K562 (cell line): ENCODE results near the gene KIF27. TPM values are rescaled to one million over a fixed set of nuclear protein-coding genes. Genes with fewer than 3 reads are reported as not detected.

Experiments used
- CBX1 ChIP-seq: sonication (generic); IDR thresholded peaks from 2 replicates; pipeline ENCODE4 v1.6.1; 2016; ENCODE audit warnings: antibody characterized with exemption, low read depth, mild to moderate bottlenecking
- CREM ChIP-seq: IDR thresholded peaks from 2 replicates; pipeline ENCODE4 v1.6.1; 2014; ENCODE audit warnings: antibody characterized with exemption, low read depth
- GATAD2B ChIP-seq: fragments of 450-650 bp; IDR thresholded peaks from 2 replicates; pipeline ENCODE4 v1.6.1; 2017; ENCODE audit warnings: mild to moderate bottlenecking, borderline replicate concordance
- NONO ChIP-seq, 2 experiments: fragments of 200-400 bp in 1 of 2; fragments of 450-650 bp in 1 of 2; formaldehyde crosslinking in 1 of 2; IDR thresholded peaks; 2 replicates each; pipeline ENCODE4 v1.6.1; 2017; ENCODE audit warnings: low read depth in 2 of 2, mild to moderate bottlenecking in 2 of 2, moderate library complexity in 2 of 2, low read length in 1 of 2
- PHF8 ChIP-seq: fragments of 200-600 bp; sonication (generic); IDR thresholded peaks from 2 replicates; pipeline ENCODE4 v1.6.1; 2012; ENCODE audit warnings: mixed run types, mild to moderate bottlenecking, inconsistent platforms, low read length, moderate library complexity, borderline replicate concordance
- PTTG1 ChIP-seq: fragments of 450-650 bp; IDR thresholded peaks from 2 replicates; pipeline ENCODE4 v1.6.1; 2016; ENCODE audit warnings: low read depth, mild to moderate bottlenecking, missing genetic modification characterization, missing compliant biosample characterization
- SNRNP70 ChIP-seq: fragments of 200-400 bp; formaldehyde crosslinking; optimal IDR thresholded peaks from 2 replicates; pipeline ENCODE3; 2017; ENCODE audit warnings: low read depth, low read length
- ZZZ3 ChIP-seq: fragments of 450-650 bp; IDR thresholded peaks from 2 replicates; pipeline ENCODE4 v1.6.1; 2016; ENCODE audit warnings: antibody characterized with exemption, mild to moderate bottlenecking, moderate library complexity
- polyA plus RNA-seq, 8 experiments: library from polyadenylated mRNA; depleted of rRNA in 4 of 8; stranded (reverse) in 5 of 8; unstranded in 3 of 8; fragments of >200 nt; fragmentation: Nextera tagmentation in 2 of 8; fragmentation: Illumina TruSeq in 1 of 8; extraction: Ambion mirVana in 2 of 8; extraction: Trizol in 1 of 8; gene quantifications; 2 replicates each; pipeline versions ENCODE4 v1.2.1 to v1.2.3, GENCODE V29; 2011 to 2014; ENCODE audit warnings: inconsistent platforms in 1 of 8, missing spikeins in 1 of 8
- total RNA-seq, 7 experiments: library from RNA; depleted of rRNA in 6 of 7; stranded (reverse); fragments of >200 nt in 6 of 7; fragmentation: Illumina TruSeq in 2 of 7; extraction: Trizol in 2 of 7; gene quantifications; 2 replicates each; pipeline versions ENCODE4 v1.2.1 to v1.2.3, GENCODE V29; 2011 to 2021; ENCODE audit warnings: low replicate concordance in 1 of 7
- TF ChIP-seq, protein P1 (sequence below): fragments of 200-400 bp; formaldehyde crosslinking; IDR thresholded peaks from 2 replicates; pipeline ENCODE4 v1.6.1; 2017; ENCODE audit warnings: mild to moderate bottlenecking, low read depth, low read length, moderate library complexity
- TF ChIP-seq, protein P2 (sequence below): fragments of 450-650 bp; formaldehyde crosslinking; IDR thresholded peaks from 2 replicates; pipeline ENCODE4 v1.4.0; 2022; ENCODE audit warnings: missing genetic modification characterization
- TF ChIP-seq, protein P3 (sequence below): sonication (generic); formaldehyde crosslinking; IDR thresholded peaks from 2 replicates; pipeline ENCODE4 v1.8.0; 2022; ENCODE audit warnings: missing genetic modification reagents, mild to moderate bottlenecking, moderate library complexity, borderline replicate concordance
- TF ChIP-seq, protein P4 (sequence below), 2 experiments: fragments of 450-650 bp in 1 of 2; sonication (generic) in 1 of 2; formaldehyde crosslinking in 1 of 2; IDR thresholded peaks; 2 replicates each; pipeline versions ENCODE4 v1.7.1 to v1.9.0; 2016 to 2022; ENCODE audit warnings: inconsistent platforms in 1 of 2, mild to moderate bottlenecking in 1 of 2, missing genetic modification reagents in 1 of 2

Gene KIF27
- total and polyA plus RNA-seq, 9 of the 15 experiments (the other 6 are each of a cell fraction or from before 2014, with no cell fraction given), result 0.32 to 2.4 (median 0.98) TPM

DNA sequence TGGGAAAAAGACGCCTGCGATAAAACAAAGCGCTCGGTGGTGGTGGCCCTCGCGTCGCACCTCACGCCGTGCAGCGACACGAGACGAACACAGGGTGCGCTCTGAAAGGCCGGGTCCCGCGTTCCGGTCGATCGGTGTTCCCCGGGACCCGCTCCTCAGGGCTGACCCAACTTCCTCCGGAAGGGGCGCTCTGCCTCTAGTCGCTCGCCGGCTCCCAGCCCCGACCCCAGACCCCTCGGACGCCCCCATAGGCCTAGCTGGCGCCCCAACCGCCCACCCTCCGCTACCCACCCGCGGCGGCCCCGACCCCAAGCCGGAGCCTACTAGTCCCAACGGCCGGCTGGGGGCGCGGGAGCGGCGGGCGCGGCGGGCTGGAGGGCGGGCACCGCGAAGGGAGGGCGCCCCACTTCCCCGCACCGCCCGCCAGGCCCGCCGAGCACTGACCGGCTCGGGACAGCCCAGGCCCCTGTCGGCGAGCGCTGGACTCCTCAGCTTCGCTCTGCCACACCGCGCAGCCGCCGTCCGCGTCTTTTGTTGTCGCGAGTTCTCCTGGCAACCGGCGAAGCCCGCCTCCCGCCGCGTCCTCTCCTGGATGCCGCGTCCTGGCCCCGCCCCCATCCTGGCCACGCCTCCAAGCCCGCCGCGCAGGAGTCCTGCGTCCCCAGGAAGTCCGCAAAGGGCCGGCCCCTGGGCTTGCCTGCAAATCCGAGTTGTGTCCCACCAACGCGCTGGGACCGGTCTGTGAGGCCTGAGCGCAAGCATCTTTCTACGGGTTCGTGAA lies at the start of gene KIF27 (continued):
- TF ChIP-seq, protein P1, sequence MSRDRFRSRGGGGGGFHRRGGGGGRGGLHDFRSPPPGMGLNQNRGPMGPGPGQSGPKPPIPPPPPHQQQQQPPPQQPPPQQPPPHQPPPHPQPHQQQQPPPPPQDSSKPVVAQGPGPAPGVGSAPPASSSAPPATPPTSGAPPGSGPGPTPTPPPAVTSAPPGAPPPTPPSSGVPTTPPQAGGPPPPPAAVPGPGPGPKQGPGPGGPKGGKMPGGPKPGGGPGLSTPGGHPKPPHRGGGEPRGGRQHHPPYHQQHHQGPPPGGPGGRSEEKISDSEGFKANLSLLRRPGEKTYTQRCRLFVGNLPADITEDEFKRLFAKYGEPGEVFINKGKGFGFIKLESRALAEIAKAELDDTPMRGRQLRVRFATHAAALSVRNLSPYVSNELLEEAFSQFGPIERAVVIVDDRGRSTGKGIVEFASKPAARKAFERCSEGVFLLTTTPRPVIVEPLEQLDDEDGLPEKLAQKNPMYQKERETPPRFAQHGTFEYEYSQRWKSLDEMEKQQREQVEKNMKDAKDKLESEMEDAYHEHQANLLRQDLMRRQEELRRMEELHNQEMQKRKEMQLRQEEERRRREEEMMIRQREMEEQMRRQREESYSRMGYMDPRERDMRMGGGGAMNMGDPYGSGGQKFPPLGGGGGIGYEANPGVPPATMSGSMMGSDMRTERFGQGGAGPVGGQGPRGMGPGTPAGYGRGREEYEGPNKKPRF, result peak; percentile 83
- TF ChIP-seq CBX1 (peak; percentile 67), PTTG1 (tag) (no peak), ZZZ3 (no peak), SNRNP70 (no peak), PHF8 (peak; percentile 68; the same call in 1 of the 2 replicates), CREM (peak; percentile 75), NONO (IDR thresholded peaks at IDR 0.05; ENCODE audit: low read depth in 2 of 2, low read length in 1 of 2) (peak; percentile 55 to 95; a peak in 2 of 4 replicates), GATAD2B (0 out of 2 replicates have a peak, but pooled peaks have one; percentile 12)
- TF ChIP-seq, protein P2, sequence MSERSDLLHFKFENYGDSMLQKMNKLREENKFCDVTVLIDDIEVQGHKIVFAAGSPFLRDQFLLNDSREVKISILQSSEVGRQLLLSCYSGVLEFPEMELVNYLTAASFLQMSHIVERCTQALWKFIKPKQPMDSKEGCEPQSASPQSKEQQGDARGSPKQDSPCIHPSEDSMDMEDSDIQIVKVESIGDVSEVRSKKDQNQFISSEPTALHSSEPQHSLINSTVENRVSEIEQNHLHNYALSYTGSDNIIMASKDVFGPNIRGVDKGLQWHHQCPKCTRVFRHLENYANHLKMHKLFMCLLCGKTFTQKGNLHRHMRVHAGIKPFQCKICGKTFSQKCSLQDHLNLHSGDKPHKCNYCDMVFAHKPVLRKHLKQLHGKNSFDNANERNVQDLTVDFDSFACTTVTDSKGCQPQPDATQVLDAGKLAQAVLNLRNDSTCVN (CRISPR knock-in tag), result no peak
- TF ChIP-seq, protein P3, sequence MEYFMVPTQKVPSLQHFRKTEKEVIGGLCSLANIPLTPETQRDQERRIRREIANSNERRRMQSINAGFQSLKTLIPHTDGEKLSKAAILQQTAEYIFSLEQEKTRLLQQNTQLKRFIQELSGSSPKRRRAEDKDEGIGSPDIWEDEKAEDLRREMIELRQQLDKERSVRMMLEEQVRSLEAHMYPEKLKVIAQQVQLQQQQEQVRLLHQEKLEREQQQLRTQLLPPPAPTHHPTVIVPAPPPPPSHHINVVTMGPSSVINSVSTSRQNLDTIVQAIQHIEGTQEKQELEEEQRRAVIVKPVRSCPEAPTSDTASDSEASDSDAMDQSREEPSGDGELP (CRISPR knock-in tag), result peak; percentile 56; the same call in 1 of the 2 replicates
- TF ChIP-seq, protein P4, sequence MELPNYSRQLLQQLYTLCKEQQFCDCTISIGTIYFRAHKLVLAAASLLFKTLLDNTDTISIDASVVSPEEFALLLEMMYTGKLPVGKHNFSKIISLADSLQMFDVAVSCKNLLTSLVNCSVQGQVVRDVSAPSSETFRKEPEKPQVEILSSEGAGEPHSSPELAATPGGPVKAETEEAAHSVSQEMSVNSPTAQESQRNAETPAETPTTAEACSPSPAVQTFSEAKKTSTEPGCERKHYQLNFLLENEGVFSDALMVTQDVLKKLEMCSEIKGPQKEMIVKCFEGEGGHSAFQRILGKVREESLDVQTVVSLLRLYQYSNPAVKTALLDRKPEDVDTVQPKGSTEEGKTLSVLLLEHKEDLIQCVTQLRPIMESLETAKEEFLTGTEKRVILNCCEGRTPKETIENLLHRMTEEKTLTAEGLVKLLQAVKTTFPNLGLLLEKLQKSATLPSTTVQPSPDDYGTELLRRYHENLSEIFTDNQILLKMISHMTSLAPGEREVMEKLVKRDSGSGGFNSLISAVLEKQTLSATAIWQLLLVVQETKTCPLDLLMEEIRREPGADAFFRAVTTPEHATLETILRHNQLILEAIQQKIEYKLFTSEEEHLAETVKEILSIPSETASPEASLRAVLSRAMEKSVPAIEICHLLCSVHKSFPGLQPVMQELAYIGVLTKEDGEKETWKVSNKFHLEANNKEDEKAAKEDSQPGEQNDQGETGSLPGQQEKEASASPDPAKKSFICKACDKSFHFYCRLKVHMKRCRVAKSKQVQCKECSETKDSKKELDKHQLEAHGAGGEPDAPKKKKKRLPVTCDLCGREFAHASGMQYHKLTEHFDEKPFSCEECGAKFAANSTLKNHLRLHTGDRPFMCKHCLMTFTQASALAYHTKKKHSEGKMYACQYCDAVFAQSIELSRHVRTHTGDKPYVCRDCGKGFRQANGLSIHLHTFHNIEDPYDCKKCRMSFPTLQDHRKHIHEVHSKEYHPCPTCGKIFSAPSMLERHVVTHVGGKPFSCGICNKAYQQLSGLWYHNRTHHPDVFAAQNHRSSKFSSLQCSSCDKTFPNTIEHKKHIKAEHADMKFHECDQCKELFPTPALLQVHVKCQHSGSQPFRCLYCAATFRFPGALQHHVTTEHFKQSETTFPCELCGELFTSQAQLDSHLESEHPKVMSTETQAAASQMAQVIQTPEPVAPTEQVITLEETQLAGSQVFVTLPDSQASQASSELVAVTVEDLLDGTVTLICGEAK (IDR thresholded peaks at IDR 0.05), result peak; percentile 82
- TF ChIP-seq, protein P4 (CRISPR knock-in tag; IDR thresholded peaks at IDR 0.05), result no peak
